GM19351 (cell line): ENCODE results near the gene STX17.

Experiments
- ATAC-seq: cut with Tn5 transposase; IDR thresholded peaks from one replicate; pipeline ENCODE4 v1.9.1; 2021; ENCODE audit warnings: mild to moderate bottlenecking, moderate library complexity; ENCODE audit not compliant: unreplicated experiment

The STX17 gene

DNA sequence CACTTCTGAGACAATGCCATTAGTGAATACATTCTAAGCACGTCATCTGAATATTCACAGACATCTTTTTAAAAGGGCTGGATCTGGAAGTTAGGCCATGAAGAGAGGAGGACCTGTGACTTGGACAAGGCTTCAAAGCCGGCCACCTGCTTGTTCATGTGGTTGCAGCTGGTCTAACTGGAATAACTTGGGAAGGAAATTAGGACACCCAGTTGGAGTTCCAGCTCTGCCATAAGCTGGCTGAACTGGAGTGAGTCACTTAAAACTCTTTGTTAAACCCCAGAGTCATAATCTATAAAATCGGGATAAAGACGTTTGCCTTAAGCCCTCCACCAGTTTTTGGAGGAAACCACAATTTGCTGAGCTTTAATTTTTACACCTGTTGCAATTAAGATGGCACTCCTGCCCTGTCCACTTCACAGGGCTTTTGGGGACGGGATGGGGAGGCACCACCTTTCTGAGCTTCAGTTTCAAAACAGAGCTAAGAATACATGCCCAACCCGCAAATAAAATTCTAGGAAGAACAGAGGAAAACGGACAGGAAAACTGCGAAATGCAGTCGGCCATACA, 536 bp upstream of the STX17 start:
- ATAC-seq: no peak

DNA sequence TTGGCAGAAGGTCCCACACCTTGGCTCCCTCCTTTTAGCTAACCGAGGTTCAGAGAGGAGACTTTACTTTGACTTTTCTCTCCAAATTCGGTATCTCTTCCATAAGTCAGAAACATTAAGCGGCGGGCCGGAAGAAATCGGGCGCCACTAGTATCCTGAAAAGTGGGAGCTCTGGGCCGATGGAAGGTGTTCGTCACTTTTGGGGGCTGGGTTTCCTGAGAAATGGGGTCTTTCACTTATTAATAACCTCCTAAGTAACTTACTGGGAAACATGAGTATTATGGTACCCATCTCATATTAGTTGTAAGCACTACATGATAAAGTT, 716 bp downstream of the STX17 start:
- ATAC-seq: no peak

DNA sequence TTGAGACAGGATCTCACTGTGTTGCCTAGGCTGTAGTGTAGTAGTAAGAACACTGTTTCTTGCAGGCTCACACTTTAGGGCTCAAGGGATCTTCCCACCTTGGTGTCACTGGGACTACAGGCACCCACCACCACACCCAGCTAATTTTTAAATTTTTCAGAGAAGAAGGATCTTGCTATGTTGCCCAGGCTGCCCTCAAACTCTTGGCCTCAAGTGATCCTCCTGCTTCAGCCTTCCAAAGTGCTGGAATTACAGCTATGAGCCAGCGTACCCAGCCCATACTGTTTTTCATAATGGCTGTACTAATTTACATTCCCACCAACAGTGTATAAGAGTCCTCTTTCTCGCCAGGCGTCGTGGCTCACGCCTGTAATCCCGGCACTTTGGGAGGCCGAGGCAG, 5.1 kb downstream of the STX17 start:
- ATAC-seq: no peak

DNA sequence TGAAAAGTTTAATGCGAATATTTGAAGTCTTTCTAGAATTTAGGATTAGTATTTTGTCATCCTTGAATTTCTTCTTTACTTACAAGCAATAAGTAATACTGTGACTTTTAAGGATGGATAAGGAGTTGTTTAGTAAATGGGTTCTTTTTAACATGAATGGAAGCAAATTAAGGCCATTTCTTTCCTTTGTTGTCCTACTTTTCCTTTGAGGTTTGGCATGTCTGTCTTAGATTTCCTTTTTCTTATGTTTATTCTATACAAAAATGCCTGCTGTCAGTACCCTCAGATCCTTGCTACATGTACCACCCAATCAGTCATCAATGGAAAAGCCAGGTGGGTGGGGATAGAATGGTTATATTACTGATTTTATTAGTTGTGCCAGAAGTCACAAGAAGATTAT, 10.2 kb downstream of the STX17 start:
- no peak for ATAC-seq

DNA sequence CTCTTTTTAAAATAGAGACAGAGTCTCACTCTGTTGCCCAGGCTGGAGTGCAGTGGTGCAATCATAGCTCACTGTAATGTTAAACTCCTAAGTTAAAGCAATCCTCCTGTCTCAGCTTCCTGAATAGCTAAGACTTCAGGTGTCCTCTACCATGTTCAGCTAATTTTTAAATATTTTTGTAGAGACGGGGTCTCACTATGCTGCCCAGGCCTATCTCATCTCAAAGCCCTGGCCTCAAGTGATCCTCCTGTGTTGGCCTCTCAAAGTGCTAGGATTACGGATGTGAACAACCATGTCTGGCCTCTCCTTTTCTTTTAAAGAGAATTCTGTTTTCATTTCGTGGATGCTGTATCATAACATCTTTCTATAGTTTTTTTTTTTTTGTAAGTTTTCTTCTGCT, 11.7 kb downstream of the STX17 start:
- ATAC-seq: no peak

DNA sequence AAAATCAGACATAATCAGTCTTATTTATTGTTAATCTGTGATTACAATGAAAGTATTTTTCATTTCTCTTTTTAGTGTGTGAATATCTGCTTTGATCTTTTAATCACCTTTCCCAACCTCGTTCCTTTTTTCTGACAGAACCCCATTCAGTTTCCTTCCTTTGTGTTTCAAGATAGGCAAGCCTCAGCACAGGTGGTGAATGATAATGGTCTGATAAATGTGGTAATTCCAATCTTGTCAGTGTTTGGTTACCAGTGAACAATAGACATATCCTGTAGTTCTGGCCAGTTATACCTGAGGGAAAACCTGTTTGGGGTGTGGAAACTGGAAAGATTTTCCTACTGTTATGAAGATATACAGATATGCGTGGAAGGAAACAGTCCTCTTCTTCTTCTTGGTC, 13.5 kb downstream of the STX17 start:
- no peak for ATAC-seq

DNA sequence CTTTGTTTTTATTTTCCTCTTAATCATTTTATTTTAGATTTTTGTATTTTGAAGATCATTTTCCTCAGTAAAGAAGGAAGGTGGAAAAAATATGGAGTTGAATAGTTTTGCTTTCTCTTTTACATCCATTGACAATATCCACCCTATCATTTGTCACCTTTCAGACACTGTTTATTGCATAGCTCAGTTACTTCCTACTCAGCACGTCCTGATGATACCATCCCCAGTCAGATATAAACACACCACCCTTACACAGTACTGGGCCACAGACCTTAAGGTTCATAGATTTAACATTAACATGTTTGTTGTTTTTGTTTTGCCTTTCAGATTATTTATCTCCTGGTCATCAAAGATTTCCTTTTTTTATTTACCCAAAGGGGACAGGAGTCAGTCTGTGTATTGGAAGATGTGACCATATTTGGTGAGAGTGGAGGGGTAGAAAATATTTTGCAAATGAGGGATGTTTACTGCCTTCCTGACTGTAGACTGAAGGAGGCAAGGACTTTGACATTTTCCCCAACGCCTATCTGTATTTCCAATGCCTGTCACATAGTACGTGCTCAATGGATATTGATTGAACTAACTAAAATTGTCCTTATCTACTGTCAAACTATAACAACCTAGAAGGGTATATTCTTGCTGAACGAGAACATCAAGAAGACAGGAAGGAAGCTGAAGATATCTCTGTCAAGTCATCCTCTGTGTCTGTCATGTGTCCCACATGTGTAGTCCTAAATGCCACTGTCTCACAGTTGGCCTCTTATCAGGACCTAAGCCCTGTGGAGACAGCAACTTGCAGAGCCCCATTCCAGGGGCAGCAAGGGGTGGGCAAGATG, 15.6 kb downstream of the STX17 start:
- ATAC-seq: no peak

DNA sequence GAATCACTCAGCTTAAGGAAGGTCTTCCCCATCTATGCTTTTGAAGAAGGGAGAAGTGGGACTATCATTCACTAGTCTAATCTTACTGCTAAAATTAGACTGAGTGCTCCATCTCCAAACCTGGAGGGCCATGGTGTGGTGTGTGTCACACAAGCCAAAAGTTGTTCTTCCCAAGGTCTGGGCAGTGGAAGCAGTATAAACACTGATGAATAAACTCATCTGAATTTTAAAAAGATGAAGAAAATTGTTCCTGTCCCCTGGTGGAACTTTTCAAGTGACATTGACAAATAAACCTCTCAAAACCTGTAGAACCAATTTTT, 16.2 kb downstream of the STX17 start:
- no peak for ATAC-seq

DNA sequence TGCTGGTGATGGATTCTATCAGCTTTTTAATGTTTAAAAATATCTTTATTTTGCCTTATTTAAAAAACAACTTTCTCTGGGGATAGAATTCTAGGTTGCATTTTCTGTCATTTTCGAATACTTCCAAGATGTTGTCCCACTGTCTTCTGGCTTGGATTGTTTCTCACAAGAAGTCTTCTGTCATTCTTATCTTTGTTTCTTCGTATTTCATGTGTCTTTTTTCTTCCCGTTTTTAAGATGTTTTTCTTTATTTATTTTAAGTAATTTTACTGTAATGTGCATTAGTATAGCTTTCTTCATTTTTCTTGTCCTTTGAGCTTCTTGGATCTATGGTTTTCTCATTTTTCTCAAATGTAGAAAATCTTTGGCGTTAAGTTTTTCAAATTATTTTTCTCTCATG, 19.1 kb downstream of the STX17 start:
- no peak for ATAC-seq

DNA sequence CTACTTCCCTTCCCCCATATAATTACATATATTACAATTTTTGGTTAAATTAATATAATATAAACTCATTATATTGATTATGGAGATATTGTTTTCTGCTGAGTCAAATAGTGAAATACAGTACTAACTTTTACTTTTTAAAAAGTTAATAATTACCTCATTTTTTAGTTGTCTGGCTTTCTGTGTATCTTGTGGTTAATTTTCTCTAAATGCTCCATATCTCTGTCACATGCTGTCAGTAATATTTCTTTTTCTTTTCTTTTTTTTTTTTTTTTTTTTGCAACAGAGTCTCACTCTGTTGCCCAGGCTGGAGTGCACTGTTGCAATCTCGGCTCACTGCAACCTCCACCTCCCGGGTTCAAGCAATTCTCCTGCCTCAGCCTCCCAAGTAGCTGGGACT, 23.2 kb downstream of the STX17 start:
- ATAC-seq: no peak

DNA sequence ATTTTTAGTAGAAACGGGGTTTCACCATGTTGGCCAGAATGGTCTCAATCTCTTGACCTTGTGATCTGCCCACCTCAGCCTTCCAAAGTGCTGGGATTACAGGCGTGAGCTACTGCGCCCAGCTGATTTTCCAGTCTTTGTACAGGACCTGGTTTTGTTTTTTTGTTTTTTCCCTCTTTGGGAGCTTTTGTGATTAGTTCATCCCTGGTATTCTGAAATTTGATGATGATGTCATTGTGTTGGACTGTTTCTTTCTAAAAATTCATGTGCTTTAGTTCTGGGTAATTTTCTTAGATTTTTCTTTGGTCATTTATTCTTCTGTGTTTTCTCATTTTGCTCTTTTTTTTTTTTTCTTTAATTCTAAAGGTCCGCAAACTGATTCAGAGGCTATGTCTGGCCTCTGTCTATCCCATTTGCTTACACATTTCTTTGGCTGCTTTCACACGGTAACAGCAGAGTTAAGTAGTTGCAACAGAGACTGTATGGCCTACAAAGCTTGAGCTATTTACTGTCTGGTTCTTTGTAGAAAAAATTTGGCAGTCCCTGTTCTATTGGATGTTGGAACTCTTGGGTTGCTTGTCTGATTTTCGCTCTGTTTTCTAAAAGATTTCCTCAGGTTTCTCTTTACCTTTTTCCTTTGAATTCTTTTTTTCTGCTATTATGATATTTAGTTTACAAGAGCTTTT, 24.8 kb downstream of the STX17 start:
- no peak for ATAC-seq

DNA sequence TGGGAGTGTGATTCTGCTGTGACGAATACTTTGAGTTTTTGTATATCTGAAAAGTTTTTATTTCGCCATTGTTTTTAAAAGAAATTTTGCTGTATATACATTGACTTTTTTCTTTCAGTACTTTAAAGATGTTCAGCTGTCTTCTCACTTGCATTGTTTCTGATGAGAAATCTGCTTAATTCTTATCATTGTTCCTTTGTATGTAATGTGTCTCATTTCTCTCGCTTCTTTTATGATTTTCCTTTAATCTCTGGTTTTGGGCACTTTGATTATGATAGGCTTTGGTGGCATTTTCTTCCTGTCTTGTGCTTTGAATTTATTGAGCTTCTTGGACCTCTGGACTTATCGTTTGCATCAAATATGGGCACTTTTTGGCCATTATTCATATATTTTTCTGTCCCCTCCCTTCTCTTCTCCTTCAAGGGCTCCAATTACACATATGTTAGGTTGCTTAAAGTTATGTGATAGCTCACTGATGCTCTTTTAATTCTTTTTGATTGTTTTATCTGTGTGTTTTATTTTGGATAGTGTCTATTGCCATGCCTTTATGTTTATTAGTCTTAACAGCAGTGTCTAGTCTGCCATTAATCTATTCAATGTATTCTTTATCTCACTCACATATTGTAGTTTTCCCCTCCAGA, 30.6 kb downstream of the STX17 start:
- no peak for ATAC-seq

DNA sequence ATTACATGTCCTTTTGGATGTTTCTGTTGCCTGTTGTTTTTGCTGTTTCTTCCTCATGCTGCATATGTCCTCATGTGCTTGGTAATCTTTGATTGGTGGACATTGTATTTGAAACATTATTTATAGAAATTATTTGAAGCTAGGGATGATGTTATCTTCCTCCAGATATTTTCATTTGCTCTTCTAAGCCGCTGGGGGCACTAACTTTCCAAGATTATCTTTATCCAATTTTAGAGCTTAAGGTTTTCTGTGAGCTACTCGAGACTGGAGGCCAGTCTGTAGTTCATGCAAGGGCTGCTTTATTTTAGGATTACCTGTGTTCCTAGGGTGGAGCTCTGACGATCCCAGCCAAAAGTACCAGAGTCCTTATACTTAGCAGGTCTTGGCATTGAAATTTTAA, 40.9 kb downstream of the STX17 start:
- ATAC-seq: no peak

DNA sequence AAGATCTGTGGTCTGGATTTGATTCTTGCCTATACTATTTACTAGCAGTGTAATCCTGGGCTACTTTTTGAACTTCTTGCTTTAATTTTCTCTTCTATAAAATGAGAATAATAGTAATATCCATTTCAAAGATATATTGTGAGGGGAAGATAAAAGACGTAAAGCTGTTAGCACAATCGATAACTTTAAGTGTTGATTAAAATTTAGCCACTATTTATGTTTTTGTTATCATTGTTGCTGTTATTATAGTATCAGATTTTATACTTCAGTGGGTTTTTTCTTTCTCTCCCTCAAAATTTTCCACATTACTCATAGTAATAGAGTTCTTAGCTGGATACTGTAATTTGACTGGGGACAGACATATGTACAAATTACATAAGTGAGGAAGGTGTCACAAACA, 42.0 kb downstream of the STX17 start:
- ATAC-seq: no peak

DNA sequence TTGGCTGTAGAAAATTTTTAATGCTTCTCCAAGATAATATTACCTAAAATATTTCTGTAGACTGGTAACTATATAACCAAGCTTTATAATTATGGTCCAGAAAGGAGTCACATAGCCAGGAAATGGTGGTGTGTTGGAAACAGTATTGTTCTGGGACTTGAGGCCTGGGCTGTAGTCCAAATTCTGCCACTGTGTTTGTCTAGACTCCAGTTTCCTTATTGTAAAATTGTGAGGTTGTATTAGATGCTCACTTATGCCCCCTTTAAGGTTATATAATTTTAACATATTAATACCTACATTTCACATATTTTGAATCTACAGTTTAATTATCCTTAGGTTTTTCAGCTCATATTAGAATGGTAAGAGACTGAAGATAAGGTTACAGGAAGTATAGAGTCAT, 42.4 kb downstream of the STX17 start:
- ATAC-seq: no peak

DNA sequence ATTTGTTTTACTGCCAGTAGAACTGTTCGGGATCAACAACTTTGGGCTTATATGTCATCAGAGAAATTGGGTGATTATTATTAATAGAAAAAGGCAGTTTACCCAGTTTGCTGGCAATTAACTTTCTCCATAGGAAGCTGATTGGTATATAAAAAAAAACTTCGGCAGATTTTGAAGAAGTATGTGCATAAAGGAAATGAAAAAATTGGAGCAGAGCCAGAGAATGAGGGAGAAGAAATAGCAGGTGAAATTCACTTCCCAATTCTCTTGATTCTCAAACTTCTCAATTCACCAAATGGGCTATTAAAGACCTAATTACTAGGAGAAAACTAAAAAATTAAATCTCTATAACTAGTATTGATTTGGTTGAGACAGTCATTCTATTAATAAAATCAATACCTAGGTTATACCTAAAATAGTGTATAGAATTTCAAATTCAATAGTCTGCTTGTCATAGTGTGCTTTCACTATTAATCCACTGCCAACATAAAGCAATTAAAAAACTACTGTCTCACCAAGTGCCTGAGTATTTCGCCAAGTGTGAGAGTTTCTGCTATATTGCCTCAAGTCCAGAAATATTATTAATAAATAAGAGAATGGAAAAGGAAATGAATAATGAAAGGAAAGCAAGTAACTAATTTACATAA, 47.5 kb downstream of the STX17 start:
- peak; percentile 65 for ATAC-seq

DNA sequence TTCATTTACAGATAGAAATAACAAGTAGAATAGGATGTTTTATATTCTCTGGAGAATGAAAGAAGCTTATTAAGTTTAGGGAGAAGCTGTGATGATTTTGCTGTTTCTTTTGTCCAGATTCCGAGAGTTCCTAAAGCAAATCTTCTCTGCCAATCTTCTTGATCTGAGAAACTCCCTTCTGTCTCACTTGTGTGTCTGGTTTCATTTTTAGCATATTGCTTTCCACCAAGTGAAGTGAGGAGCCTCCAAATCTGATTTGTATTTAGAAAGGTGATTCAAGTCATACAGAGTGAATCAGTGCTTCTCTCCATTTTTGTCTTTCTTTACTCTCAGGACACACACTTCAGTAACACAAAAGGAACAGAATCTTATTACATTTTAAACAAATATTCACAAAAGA, 48.4 kb downstream of the STX17 start:
- ATAC-seq: peak; percentile 77

DNA sequence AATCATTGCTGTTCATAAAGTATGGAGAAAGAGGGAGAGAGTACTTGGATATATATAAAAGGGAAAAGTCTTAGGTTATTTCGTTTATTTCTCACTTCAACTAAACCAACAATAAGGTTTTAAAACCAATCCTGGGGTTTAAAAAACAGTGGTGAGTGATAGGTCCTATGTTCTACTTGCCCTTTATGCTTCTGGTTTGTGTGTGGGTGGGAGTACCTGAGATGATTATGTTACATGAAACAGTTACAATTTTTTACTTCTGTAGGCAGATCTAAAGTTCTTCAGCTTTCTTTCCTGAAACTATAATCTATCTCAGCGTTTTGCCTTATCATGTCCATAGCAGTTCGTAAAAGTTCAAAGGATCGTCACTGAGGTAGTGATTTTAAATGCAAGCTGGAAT, 49.2 kb downstream of the STX17 start:
- ATAC-seq: no peak

DNA sequence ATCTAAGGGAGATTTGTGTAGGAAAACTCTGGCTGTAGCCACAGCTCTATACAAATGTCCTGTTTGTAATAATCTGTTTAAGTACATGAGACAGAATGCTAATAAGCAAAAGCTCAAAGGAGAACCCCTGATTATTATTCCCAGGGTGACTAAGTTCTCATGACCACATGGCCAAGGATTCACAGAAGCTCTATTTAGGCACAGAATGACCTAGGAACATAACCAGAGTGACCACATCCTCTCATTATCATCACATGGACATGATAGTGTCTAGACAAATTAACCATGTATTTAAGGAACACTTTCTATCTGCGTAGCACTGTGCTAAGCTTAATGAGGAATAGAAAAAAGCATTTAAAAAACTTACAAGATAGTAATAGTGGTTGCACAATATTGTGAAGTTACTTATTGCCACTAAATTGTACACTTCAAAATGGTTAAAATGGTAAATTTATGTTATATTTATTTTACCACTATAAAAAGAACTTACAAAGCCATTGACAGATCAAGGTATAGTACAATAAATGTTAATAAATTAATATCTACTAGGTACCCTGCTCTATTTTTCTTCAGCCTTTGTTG, 56.3 kb downstream of the STX17 start:
- no peak for ATAC-seq

DNA sequence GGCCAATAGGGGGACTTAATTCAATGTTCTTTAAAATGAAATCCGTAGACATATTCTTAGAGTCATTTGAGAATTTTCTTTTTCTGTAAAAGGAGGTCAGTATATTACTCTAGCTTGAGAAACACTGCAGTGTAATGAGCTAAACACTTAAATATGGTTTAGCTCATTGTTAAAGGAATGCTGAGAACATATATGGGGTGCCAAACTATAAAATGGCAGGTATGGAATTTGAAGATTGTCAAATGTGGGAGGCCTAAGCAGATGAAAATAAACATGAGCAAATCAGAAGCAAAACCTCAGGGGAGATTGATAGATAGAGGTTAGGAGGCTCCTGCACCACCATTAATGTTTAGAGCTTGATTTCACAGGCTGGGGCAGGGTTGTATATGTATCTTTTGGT, 57.9 kb downstream of the STX17 start:
- ATAC-seq: no peak

DNA sequence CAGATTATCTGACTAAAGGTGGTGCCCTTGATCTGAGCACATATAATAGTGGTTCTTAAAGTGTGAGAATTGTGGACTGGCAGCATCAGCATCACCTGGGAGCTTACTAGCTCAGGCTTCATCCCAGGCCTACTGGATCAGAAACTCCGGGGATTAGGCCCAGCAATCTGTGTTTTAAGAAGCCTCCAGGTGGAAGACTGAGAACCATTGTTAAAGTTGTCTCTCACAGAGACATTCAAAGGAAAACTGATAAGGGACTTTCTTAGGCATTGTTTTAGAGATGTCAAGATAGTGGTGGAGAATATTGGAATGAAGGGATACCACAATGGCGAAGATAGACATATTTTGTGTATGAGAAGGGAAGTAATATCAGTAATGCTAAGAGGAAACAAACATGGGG, 59.5 kb downstream of the STX17 start:
- ATAC-seq: no peak
